Measurements from ENCODE around the gene MINDY4.

Gene MINDY4

GRCh38 chr7:30920584-30921539 lies 149.6 kb downstream of the MINDY4 start:
- DNase-seq = no peak

- no peak for DNase-seq
These were observed 150.6 kb downstream of the MINDY4 start for GRCh38 chr7:30921540-30922401.

DNA sequence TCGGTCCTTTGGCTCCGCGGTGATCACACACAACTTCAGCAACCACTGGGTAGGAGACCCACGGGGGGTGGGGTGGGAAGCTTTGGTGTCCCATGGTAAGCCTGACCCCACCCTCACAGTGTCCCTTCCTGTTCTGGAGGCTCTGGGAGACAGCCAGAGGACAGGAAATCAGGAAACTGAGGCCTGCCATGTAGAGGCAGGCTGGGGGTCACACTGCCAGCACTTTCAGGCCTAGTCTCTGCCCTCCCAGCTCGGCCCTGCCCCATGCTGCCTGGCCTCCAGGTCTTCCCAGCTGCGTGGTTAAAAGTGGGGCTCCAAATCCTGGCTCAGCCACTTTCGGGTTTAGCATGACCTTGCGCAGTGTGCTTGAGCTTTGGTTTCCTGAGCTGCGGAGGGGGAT lies 151.4 kb downstream of the MINDY4 start:
- DNase-seq = no peak

- no peak for DNase-seq
These were observed 152.0 kb downstream of the MINDY4 start for GRCh38 chr7:30923009-30923773.

DNA sequence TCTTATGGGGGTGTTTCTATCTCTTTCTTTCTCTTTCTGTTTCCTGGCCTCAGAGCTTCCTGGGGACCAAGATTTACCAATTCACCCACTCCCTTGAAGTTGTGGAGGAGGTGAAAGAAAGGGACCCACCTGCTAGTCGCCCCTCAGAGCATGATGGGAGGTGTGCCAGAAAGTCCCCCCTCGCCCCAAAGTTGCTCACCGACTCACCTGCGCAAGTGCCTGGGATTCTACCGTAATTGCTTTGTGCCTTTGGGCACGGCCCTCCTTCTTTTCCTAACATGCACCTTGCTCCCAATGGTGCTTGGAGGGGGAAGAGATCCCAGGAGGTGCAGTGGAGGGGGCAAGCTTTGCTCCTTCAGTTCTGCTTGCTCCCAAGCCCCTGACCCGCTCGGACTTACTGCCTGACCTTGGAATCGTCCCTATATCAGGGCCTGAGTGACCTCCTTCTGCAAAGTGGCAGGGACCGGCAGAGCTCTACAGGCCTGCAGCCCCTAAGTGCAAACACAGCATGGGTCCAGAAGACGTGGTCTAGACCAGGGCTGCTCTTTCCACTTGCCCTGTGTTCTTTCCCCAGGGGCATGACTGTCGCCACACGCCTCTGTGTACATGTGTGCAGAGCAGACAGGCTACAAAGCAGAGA lies 152.7 kb downstream of the MINDY4 start:
- DNase-seq = no peak

- DNase-seq = no peak
These were observed 153.4 kb downstream of the MINDY4 start for GRCh38 chr7:30924624-30925023.

- no peak for DNase-seq
These were observed 153.9 kb downstream of the MINDY4 start for GRCh38 chr7:30925117-30925516.

- no peak for DNase-seq
These were observed 154.7 kb downstream of the MINDY4 start for GRCh38 chr7:30925913-30926312.

DNA sequence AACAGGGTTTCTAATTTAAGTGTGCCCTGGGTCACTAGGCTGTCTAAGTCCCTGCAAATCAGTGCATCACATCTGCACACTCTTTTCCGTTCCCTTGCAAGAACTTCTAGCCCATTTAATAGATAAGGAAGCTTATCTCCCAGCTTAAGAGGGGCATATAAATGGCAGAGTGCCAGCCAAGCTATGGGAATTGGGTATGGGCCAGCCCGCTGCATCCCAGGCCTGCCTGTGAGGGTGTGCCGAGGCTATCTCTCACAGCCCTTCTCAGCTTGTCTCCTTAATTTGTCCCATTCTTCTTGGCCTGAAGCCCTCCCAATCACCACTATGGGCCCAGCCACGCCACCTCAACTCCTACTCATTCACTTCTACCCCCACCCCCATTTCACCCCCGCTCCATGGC lies 155.1 kb downstream of the MINDY4 start:
- no peak for DNase-seq

- no peak for DNase-seq
These were observed 155.8 kb downstream of the MINDY4 start for GRCh38 chr7:30927040-30927439.

- no peak for DNase-seq
These were observed 156.3 kb downstream of the MINDY4 start for GRCh38 chr7:30927559-30927958.

DNA sequence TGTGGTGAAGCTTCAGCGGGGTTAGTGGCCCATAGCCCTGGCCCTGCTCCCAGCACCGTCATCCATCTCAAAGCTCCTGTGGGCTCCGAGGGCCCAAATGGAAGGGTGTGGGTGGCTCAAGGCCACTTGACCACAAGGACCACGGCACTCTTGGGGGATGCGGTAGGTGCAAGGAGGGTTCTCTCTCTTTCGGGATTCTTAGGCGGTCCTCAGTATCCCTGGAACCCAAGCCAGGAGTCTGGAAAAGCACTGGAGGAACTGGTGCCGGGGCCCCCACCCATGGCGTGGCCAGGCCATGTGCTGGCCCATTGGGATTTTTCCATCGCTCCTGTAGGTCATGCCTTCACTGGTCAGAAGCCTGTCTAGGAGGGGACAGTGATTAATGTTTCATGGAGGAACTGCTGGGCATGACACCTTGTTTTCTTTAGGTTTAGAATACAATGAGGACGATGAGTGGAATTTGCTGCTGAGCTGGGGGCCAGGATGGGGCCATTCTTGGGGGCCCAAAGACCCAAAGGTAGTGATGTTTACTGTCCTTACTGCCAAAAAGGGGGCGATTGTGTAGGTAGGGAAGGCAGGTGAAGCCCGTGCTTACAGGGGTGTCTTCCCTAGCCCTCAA lies 157.1 kb downstream of the MINDY4 start:
- no peak for DNase-seq

DNA sequence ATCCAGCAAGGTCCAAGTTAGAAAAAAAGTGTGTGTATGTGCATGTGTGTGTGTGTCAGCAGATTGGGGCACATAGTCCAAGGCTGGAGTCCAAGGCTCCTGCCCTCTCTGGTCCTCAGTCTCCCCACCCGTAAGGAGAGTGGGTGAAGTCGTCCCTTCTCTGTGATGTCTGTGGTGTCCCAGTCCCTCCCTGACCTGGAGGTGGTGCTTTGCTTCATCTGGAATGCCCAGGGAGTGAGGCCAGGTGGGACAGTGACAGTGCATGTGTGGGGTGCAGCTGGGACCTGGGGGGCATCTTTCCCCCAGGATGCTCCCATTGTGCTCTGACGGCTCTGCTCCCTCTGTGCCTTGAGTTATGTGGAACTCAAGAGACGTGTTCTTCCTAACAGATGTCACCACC lies 158.5 kb downstream of the MINDY4 start:
- DNase-seq = no peak

DNA sequence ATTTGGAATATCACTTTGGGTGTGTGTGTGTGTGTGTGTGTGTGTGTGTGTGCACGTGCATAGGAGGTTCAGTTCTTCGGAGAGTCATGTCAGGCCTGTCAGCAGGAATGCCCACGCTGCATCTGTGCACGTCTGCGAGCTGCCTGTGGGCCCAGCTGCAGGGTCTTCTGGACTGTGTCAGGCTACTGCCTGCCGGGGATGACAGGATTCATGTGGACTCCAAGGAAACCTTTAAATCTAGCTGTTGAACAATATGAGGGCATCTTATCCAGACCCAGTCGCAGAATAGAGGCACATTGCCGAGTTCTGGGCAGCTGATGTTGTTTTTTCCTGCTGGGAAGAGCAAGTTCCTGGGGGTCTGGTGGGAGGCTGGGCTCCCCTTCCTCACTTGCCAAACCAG lies 159.4 kb downstream of the MINDY4 start:
- DNase-seq = no peak

GRCh38 chr7:30931161-30931928 lies 160.1 kb downstream of the MINDY4 start:
- no peak for DNase-seq

- no peak for DNase-seq
These were observed 160.8 kb downstream of the MINDY4 start for GRCh38 chr7:30931929-30932540.

DNA sequence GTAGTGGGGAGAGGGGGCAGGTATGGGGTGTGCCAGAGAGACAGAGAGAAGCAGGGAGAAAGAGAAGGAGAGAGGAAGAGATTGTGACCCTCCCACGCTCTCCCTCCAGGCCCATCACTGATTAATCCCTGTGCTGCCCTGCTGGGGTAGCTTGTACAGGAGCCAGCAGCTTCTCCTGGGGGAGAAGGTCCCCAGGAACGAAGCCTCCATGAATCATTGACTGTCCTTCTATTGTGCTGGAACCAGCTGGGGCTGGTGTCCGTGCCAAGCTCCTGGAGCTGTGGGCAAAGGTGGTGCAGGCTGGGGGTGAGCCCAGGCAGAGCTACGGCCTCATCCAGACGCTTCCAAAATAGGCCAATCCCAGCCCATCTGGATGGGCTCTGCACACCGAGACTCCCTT lies 161.3 kb downstream of the MINDY4 start:
- DNase-seq = no peak

- no peak for DNase-seq
These were observed 162.1 kb downstream of the MINDY4 start for GRCh38 chr7:30933124-30933974.

GRCh38 chr7:30934225-30934624 lies 163.0 kb downstream of the MINDY4 start:
- no peak for DNase-seq
